GM18508 (cell line): ENCODE data around the gene MYORG.
"Not testable (repeated sequence)": the region's sequence is repeated elsewhere in the genome, so short reads cannot be mapped to it uniquely, and the experiment has no call there.

Experiments used
- ATAC-seq: cut with Tn5 transposase; IDR thresholded peaks from one replicate; pipeline ENCODE4 v1.9.1; 2021; ENCODE audit warnings: moderate number of reproducible peaks; ENCODE audit not compliant: insufficient read depth, unreplicated experiment

Gene MYORG

DNA sequence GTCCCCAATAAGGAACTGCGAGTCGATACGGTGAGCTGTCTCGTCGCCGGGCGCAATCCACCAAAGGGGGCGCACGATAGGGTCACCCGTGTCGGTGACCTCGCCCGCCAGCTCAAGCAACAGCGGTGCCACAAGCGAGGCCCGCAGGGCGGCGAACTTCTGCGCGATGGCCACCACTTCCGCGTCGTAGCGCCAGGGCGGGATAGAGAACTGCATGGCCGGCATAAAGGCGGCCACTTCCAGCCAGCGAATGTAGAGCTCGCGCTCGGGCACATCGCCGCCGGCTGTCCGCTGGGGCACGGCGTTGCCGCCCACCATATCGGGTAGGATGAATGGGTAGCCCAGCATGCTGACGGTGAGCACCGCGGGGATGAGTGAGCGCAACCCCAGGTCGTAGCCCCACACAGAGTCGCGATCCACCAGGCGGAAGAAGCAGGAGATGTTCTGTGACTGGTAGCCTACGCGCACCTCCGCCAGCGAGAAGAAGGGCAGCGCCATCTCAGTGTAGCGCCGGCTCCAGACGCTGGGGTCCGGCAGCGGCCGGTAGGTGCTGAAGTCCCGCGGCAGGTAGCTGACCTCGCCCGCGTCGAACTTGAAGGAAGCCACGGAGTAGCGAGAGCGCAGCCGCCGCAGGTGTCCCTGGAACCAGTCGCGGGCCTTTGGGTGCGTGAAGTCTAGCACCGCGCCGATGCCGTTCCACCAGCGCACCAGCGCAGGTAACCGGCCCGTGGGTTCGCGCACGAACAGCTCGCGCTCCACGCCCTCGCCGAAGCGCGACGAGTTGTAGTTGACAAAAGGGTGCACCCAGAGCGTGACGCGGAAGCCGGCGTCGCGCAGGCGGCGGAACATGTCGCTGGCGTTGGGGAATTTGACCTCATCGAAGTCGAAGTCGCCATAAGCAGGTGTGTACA is 5.5 kb downstream of the MYORG start:
- no peak for ATAC-seq

DNA sequence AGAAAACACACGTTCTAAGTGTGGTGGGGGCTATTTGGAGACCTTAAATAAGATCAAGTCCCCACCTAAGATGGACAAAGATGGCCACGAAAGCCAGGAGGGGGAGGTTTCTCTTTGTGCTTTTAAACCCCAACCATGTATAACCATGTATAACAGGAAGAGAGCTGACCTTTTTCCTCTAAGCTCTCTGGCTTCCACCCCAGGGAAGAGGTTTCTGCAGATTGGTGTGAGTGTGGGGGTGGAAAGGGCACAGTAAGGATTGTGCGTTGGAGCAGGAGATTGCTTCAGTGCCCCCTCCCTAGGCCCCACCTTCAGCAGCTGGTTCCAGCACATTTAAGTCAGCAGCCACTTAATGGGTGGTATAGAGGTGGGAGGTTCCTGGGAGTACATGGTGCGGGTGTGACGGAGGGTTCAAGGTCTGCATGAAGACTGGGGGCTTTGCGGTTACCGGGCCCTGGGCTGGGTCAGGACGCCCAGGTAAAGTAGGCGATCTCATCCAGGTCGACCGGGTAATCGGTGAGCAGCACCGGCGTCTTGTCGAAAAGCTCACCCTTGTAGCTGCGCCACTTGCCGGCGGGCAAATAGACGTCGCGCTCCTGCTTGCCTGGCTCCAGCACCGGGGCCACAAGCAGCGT is 6.2 kb downstream of the MYORG start:
- no peak for ATAC-seq

DNA sequence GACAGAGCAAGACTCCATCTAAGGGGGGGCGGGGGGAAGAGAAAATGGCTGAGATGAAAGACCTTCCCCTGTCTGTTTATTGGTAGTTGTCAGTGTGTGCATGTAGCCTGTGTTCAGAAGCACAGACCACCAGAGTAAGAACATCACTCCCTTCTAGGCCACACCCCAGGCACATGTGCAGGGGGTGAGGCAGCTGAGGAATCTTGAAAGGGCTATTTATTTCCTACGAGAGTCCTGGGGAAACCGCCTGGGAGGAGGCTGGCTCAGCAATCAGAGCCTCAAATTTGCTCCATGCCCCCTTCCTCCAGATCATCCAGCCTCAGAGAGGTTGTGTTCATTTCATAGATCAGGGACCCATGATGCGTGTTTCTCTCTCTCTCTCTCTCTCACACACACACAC is 7.1 kb downstream of the MYORG start:
- ATAC-seq = no peak

DNA sequence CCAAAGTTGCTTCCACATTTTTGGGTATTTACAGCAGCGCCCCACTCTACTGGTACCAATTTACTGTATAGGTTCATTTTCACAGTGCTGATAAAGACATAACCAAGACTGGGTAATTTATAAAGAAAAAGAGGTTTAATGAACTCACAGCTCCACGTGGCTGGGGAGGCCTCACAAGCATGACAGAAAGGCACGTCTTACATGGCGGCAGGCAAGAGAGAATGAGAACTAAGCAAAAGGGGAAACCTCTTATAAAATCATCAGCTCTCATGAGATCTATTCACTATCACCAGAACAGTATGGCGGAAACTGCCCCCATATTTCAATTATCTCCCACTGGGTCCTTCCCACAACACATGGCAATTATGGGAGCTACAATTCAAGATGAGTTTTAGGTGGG is 7.9 kb downstream of the MYORG start:
- not testable (repeated sequence) for ATAC-seq

DNA sequence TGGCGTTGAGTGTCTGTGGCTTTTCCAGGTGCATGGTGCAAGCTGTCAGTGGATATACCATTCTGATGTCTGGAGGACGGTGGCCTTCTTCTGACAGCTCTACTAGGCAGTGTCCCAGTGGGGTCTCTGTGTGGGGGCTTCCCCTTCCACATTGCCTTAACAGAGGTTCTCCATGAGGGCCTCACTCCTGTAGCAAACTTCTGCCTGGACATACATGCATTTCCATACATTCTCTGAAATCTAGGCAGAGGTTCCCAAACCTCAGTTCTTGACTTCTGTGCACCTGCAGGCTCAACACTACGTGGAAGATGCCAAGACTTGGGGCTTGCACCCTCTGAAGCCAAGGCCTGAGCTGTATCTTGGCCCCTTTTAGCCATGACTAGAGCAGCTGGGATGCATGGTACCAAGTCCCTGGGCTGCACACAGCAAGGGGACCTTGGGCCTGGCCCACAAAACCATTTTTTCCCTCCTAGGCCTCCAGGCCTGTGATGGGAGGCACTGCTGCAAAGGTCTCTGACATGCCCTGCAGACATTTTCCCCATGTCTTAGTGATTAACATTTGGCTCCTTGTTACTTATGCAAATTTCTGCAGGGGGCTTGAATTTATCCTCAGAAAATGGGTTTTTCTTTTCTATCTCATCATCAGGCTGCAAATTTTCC is 8.8 kb downstream of the MYORG start:
- ATAC-seq = not testable (repeated sequence)

DNA sequence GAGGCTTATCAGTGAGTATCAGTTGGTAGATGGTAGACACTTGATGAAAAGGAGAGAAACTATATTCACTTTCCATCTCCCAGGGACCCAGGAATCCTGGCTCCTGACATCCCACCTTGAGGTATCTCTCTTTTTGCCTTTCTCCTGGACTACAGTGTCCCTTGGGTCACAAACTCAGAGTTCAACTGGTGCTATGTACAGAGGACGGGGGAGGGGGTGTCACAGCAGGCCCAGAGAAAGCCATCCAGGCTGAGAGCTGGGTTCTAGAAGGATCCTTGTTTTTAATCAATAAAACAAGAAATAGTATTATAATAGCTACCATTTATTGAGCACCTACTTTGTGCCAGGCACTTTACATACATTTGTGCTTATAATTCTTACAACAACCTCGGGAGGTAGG is 10.3 kb downstream of the MYORG start:
- ATAC-seq = no peak

DNA sequence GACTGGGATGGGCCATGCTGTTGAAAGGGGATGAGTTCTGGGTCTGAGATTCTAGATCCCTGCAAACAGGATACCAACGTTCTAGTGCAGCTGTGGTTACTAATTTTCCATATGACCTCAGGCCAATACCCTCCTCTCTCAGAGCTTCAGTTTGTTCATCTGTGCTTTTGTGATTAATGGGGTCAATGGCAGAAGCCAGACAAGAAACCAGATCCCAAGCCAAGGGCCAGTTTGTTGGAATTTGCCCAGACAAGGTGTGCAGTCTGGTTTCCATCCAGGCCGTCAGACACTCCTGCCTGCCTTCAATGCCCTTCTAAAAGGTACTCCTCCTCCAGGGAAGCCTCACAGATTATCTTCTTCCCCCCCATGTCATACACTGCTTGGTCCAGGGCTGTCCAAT is 11.4 kb downstream of the MYORG start:
- no peak for ATAC-seq

DNA sequence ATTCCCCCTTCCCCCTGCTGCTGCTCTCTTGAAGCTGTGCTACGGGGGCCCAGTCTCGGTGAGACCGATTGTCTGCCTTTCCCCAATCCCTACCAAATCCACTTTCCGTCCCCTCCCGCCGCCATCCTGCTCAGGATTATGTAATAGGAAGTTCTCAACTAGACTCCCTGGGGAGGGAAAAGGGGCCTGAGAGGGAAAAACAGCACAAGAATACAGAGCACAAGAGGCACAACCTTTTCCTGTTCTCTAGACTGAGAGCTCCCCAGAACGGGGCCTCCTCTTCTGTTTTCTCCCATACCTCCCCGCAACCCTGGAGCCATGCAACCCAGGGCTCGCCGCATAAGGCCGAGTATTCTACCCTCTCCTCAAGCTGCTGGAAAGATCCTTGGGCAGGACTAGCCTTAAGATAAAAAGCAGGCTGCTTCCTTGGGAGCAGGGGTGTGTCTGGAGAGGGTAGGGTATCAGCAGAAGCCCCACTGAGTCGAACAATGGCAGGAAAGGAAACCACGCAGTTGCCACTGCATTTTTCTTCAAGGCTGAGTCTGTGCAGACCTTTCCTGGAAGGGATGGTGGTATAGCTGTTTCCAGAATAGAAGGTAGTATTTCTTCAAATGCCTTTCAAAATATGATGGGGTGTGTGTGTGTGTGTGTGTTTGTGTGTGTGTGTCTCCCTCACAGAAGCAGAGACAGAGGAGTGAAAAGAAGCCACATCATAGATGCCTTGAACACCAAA is 12.9 kb downstream of the MYORG start:
- no peak for ATAC-seq

DNA sequence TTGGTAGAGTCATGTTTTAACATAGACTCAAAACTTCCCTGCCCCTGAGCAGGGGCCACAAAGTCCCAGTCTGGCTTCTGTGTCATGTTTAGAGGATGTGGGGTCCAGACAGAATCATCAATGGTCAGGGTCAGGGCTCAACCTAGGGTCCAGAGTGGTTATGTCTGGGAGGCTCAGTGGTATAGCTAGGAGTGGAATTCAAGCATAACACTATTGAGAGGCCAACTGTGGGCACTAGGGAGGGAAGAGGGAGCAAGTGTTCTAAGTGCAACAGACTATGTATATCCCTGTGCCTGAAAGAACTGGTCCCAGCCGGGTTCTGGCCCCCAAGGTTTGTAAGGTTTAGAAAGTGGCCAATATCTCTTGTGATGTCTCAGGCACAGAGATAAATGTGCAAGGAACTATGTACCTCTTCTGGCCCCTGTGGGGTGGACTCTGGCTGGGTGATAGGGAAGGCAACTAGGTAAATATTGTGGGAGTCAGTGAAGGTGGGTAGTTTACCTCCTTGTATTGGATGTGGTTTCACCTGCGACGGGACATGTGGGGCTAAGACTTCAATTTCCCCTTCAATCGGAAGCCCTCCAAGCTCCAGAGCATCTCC is 14.0 kb downstream of the MYORG start:
- ATAC-seq = no peak

DNA sequence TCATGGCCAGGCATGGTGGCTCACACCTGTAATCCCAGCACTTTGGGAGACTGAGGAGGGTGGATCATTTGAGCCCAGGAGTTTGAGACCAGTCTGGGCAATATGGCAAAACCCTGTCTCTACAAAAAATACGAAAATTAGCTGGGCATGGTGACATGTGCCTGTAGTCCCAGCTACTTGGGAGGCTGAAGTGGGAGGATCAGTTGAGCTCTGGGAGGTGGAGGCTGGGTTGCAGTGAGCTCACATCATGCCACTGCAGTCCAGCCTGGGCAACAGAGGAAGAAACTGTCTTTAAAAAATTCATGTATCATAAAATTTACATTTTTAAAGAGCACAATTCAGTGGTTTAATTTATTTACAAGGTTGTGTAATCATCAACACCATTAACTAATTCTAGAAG is 23.7 kb downstream of the MYORG start:
- ATAC-seq = not testable (repeated sequence)

DNA sequence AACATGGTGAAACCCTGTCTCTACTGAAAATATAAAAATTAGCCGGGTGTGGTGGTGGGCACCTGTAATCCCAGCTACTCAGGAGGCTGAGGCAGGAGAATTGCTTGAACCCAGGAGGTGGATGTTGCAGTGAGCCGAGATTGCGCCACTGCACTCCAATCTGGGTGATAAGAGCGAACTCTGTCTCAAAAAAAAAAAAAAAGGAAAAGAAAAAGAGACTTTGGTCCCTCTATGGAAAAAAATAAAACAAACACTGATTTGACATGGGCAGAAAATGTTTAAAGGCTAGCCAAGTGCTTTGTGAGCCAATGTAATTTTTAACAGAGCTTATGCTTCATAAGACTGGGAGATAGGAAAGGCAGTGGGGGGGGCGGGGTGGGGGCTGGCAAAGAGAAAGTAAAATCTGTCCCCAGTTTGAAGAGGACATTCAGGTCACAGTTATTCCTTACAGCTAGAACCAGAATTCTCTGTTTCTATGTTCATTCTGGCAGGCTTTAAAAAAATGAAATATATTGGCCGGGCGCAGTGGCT is 24.5 kb downstream of the MYORG start:
- not testable (repeated sequence) for ATAC-seq

DNA sequence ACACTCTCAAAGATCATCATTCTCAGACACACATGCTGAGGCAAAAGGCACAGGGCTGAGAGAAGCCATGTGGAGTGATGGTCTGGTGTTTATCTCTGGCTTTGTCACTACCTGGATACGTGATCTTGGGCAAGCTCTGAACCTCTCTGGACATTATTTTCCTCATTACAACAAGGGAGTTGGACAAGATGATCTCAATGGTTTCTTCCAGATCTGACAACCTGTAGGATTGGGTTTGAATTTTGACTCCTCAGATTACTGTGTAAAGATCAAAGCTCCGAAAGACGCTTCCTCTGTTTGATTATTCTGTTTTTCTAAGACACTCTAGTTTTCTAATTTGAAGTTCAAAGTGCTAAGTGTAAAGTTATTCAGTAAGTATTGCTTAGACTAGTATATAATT is 27.4 kb downstream of the MYORG start:
- no peak for ATAC-seq

DNA sequence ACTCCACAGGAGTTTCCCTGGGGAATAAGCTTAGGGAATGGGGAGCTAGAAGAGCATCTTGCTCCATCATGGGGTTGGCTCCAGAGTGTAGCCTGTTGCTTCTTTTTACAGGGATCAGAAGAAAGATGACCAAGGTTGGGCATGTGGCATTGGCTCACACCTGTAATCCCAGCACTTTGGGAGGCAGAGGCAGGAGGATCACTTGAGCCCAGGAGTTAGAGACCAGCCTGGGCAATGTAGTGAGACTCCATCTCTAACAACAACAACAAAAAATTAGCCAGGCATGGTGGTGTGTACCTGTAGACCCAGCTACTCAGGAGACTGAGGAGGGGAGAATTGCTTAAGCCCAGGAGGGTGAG is 28.9 kb downstream of the MYORG start:
- ATAC-seq = no peak

DNA sequence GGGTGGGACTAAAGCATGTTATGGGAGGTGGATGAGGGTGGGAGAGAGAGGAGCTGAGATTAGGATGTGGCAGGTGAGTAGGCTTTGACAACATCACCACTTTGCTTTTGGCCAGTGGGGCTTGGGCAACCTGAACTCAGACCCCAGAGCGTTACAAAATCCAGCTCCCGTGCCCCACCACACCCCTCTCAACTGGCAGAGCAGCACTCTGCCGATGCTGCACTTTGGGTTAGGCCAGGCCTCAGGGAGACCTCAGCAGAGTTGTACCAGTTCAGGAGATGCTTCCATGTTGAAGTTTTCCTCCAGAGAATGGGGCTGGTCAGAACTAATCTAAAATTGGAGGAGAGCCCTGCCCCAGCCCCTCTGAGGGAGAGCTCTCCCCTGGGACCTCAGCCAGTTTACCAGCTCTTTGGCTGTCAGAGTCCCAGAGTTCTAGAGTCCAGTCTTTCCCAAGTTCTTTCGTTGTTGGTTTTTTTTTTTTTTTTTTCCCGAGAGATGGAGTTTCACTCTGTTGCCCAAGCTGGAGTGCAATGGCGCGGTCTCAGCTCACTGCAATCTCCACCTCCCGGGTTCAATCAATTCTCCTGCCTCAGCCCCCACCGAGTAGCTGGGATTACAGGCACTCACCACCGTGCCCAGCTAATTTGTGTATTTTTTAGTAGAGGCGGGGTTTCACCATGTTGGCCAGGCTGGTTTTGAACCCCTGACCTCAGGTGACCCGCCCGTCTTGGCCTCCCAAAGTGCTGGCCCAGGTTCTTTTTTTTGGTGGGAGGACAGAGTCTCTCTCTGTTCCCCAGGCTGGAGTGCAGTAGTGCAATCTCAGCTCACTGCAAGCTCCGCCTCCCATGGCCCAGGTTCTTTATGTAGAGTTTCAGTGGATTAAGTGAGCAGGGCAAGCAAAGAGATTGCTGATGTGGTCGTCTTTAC is 29.6 kb downstream of the MYORG start:
- no peak for ATAC-seq

DNA sequence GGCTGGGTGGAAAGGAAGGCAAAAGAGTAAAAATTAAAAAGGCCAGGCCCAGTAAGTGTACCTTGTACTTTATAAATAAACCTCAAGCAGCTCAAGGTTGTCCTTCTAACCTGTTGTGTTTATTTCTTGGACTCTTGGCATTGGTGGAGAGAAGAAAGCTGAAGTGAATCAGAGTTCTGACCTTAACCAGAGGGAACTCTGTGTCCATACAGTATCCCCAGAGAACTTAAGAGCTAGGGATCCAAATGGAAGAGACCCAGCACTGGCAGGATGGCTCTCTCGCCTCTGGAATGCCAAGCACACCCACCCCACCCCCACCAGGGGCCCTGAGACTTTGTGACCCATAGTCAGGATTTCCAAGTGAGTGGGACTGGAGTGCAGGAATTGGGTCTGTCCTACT is 33.1 kb downstream of the MYORG start:
- ATAC-seq = no peak

DNA sequence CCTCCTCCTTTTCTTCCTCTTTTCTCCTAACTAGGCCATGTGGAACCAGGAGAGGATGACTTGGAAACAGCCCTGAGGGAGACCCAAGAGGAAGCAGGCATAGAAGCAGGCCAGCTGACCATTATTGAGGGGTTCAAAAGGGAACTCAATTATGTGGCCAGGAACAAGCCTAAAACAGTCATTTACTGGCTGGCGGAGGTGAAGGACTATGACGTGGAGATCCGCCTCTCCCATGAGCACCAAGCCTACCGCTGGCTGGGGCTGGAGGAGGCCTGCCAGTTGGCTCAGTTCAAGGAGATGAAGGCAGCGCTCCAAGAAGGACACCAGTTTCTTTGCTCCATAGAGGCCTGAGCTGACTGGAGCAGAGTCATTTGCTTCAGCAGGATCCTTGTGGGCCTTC is 33.6 kb downstream of the MYORG start:
- no peak for ATAC-seq

DNA sequence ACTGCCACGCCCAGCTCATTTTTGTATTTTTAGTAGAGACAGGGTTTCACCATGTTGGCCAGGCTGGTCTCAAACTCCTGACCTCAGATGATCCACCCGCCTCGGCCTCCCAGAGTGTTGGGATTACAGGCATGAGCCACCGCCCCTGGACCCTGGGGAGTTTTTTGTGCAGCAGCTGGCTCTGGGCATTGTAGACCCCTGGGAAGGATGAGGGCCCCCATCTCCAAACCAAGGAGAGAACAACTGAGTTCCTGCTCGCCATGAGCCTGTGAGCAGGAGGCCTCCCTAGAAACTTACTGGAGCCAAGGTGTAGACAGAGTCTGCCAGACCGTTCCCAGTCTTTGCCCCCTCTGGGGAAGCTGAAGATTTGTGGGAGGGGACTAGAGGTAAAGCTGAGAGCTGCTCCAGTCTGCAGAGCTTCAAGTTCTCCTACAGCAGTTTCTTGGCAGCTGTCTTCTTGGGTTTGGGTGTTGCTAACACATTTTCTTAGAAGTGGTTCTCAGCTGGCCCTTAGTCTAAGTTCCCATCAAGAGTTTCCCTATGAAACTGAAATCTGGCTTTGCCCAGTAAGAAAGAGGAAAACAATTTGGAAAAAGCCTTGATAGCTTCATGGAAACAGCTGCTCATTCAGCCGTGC is 34.9 kb downstream of the MYORG start:
- ATAC-seq = no peak

DNA sequence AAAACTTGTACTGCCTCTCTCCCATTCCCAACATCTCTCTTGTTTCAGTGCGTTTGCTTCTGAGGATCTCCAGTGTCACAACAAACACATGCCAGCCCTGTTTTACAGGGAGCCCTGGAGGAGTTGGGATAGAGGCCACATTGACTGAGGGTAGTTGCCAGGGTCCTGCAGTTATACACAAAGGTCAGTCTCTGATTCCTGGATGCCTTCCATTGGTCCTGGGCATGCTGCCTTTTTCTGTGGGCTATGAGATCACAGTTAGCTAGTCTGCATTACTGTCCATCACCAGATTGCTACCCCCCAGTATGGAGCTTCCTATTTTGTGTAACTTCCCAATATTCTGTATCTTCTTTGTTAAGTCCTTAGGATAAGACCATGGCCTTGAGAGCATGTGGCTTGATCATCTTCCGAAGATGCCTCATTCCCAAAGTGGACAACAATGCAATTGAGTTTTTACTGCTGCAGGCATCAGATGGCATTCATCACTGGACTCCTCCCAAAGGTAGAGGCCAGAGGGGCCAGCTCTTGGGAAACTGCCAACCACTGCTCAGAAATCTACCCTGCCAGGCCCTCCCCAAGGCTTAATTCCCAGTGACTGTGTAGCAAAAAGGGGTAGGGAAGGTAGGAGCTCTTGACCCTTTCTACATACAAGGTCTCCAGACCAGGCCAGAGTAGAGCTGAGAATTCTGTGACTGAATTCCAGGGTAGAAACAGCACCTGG is 37.9 kb downstream of the MYORG start:
- ATAC-seq = no peak
